BE2C (cell line): ENCODE results near the gene SUSD3.
"Not testable (repeated sequence)": the region's sequence is repeated elsewhere in the genome, so short reads cannot be mapped to it uniquely, and the experiment has no call there.

ENCODE experiments used
- DNase-seq: peaks from one replicate; pipeline ENCODE4 v3.0.0-alpha.2; 2020
- H3K27me3 ChIP-seq: fragments of 250-450 bp; sonication (Bioruptor Pico); 2 replicates; pipeline ENCODE4 v1.5.1; 2020; ENCODE audit warnings: mild to moderate bottlenecking
- H3K36me3 ChIP-seq: fragments of 250-450 bp; sonication (Bioruptor Pico); 2 replicates; pipeline ENCODE4 v1.5.1; 2020; ENCODE audit warnings: mild to moderate bottlenecking
- H3K4me1 ChIP-seq: fragments of 250-450 bp; sonication (Bioruptor Pico); 2 replicates; pipeline ENCODE4 v1.5.1; 2020
- H3K4me3 ChIP-seq: 2 replicates; pipeline ENCODE4 v1.5.1; 2011; ENCODE audit warnings: low read depth, low read length
- H3K9me3 ChIP-seq: fragments of 250-450 bp; sonication (Bioruptor Pico); 2 replicates; pipeline ENCODE4 v1.5.1; 2020
- CTCF ChIP-seq: IDR thresholded peaks from 2 replicates; pipeline ENCODE4 v1.5.1; 2012; ENCODE audit warnings: mild to moderate bottlenecking, low read depth, low read length

Gene SUSD3

DNA sequence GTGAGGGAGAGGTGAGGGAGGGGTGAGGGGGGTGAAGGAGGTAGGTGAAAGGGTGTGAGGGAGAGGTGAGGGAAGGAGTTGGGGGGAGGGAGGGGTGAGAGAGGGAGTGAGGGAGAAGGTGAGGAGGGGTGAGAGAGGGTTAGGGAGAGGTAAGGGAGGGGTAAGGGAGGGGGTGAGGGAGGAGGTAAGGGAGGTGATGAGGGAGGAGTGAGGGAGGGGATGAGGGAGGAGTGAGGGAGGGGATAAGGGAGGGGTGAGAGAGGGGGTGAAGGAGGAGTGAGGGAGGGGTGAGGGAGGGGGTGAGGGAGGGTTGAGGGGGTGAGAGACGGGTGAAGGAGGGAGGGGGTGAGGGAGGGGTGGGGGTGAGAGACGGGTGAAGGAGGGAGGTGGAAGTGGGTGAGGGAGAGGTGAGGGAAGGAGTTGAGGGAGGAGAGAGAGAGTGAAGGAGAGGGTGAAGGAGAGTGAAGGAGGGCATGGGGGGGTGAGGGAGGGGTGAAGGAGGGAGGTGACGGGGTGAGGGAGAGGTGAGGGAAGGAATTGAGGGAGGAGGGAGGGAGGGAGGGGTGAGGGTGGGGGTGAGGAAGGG is 57.1 kb downstream of the SUSD3 start:
- H3K4me3 ChIP-seq = no peak overlapping the region
- H3K9me3 ChIP-seq = no peaks in the 10 kb centered on the region
- H3K36me3 ChIP-seq = no peaks in the 10 kb centered on the region
- peak; percentile 4 for DNase-seq
- no peak for TF ChIP-seq CTCF
- no peaks in the 10 kb centered on the region for H3K27me3 ChIP-seq
- H3K4me1 ChIP-seq = peaks cover 12% of the 10 kb centered on the region

GRCh38 chr9:93116072-93116961 is 57.8 kb downstream of the SUSD3 start:
- H3K9me3 ChIP-seq = no peaks in the 10 kb centered on the region
- peaks cover 17% of the 10 kb centered on the region for H3K4me1 ChIP-seq
- peak; percentile 4 for DNase-seq
- no peak overlapping the region for H3K4me3 ChIP-seq
- no peaks in the 10 kb centered on the region; the same call in 1 of the 2 replicates for H3K36me3 ChIP-seq
- H3K27me3 ChIP-seq = no peaks in the 10 kb centered on the region
- TF ChIP-seq CTCF = no peak

GRCh38 chr9:93117521-93117920 is 59.0 kb downstream of the SUSD3 start:
- not testable (repeated sequence) for H3K4me3 ChIP-seq, H3K27me3 ChIP-seq, H3K36me3 ChIP-seq, DNase-seq, H3K9me3 ChIP-seq
- H3K4me1 ChIP-seq = peaks cover 18% of the 10 kb centered on the region

- peaks cover 6% of the 10 kb centered on the region for H3K36me3 ChIP-seq
- TF ChIP-seq CTCF = no peak
- H3K9me3 ChIP-seq = no peaks in the 10 kb centered on the region
- peak; percentile 3 for DNase-seq
- peaks cover 21% of the 10 kb centered on the region for H3K4me1 ChIP-seq
- H3K4me3 ChIP-seq = no peak overlapping the region
- H3K27me3 ChIP-seq = no peaks in the 10 kb centered on the region
Observed at GRCh38 chr9:93117924-93118862, 59.7 kb downstream of the SUSD3 start.

GRCh38 chr9:93118863-93119702 is 60.6 kb downstream of the SUSD3 start:
- Histone ChIP-seq H3K4me1 (peaks cover 21% of the 10 kb centered on the region), H3K36me3 (peaks cover 13% of the 10 kb centered on the region), H3K4me3 (no peak overlapping the region), H3K27me3 (no peaks in the 10 kb centered on the region), H3K9me3 (no peaks in the 10 kb centered on the region)
- DNase-seq = peak; percentile 4
- no peak for TF ChIP-seq CTCF

- H3K4me3 ChIP-seq = no peak overlapping the region
- DNase-seq = no peak
- TF ChIP-seq CTCF = no peak
- no peaks in the 10 kb centered on the region for H3K9me3 ChIP-seq
- H3K36me3 ChIP-seq = peaks cover 14% of the 10 kb centered on the region
- peaks cover 21% of the 10 kb centered on the region for H3K4me1 ChIP-seq
- no peaks in the 10 kb centered on the region for H3K27me3 ChIP-seq
Observed at GRCh38 chr9:93119703-93119952, 61.1 kb downstream of the SUSD3 start.
